ENCODE results near the gene KIF15.

KIF15 gene

DNA sequence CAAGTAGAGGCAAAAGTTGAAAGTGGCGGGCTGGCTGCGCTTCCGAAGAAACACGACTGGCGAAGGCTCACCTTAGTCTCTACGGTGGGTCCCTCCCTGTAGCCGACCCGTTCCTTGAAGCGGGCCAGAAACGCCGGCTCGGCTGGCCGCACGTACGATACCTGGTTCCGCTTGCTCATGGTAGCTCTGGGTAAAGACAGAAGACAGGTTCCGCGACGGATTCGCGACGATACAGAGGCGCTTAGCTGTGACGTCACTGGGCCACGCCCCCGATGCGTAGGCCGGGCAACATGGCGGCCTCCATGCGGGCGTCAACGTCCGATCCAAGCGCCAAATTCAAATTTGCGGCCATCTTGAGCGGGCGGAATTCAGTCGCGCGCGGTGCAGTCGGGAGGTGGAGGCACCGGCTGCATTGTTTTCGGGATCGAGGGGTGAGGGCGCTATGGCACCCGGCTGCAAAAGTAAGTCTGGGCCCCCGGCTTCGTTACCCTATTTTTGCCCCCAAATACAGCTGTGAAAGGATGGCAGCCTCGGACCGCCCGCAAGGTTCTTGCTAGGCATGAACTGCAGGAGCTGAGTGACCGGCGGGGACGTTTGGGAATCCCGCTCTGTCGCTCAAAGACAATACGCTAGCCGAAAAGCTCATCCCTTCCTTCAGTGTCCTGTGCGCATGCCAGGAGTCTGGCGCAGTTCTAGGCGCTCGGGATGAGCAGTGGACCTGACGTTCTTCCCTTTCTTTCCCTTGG is at the start of gene KIF15, which contains the start of gene KIAA1143:
Gene KIF15 (plus strand): TSS at position 371 of the 746 bp plus-strand sequence. CDS start 72 bp downstream, at position 443.
Gene KIAA1143 (minus strand): TSS at position 196 of the 746 bp plus-strand sequence. CDS start 17 bp downstream, at position 179.
- Histone ChIP-seq H3K4me3 (ENCODE audit: low read length, poor library complexity, severe bottlenecking) (peak within 1 kb of the TSS; percentile 91), H3K4me1 (ENCODE audit: insufficient read depth, low read length, poor library complexity, severe bottlenecking) (peaks cover 34% of the 10 kb centered on the region), H3K9me2 (replicated peaks; ENCODE audit: low read depth, low read length) (no peaks in the 10 kb centered on the region), H3K9ac (ENCODE audit: low read depth, low read length, poor library complexity, severe bottlenecking) (peak within 1 kb of the TSS; percentile 91), H2AFZ (ENCODE audit: low read length) (peak within 1 kb of the TSS; percentile 90), H3K79me2 (ENCODE audit: insufficient read depth, low read length) (peaks cover 72% of the 10 kb centered on the region), H3K9me3 (ENCODE audit: insufficient read depth, low read depth, low read length) (peaks cover 10% of the 10 kb centered on the region; the same call in 1 of the 2 replicates), H3K36me3 (ENCODE audit: insufficient read depth, low read length) (no peaks in the 10 kb centered on the region), H3K4me2 (ENCODE audit: low read depth, low read length, poor library complexity, severe bottlenecking) (peak within 1 kb of the TSS; percentile 90), H3F3A (ENCODE audit: low read depth) (no peaks in the 10 kb centered on the region), H4K20me1 (ENCODE audit: insufficient read depth, low read length, poor library complexity, severe bottlenecking) (no peaks in the 10 kb centered on the region), H3K27me3 (ENCODE audit: insufficient read depth, low read length, poor library complexity, severe bottlenecking) (no peaks in the 10 kb centered on the region)
- no peak for TF ChIP-seq EZH2phosphoT487 (IDR thresholded peaks at IDR 0.05; ENCODE audit: borderline replicate concordance)
- peak; percentile 49; the same call in 1 of the 2 replicates for TF ChIP-seq CTCF (conservative IDR thresholded peaks at IDR 0.05; ENCODE audit: low read length)

DNA sequence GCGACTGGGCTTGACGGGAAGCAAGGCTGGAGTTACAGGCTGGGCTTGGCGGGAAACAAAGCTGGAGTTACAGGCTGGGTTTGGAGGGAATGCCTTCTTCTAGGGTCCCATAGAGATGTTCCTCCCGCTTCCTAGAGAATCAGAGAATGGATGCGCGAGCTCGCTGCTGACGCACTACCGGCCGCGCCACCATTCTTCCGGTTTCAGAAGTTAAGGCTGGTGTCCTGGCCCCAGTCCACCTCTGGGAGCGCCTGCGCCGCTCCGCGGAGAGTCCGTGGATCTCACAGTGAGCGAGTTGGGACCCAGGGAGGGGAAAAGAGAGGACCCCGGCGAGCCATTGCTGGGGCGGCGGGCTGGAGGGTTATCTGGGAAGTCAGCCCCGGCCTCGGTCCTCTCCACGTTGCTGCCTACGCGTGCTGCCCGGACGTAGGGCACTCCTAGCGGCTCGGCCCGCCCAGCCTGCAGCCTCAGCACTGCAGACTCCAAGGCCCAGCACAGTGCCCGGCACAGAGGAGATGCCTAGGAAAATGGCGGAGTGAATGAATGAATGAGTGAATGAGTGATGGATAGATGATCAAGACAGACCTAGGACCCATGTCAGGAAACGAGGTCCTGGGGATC is 49.0 kb upstream of the KIF15 start, which contains the start of gene ZNF502:
Gene ZNF502 (plus strand): TSS at position 206 of the 621 bp plus-strand sequence. CDS start 7,602 bp downstream, outside the sequence.
- Histone ChIP-seq H3K4me3 (ENCODE audit: low read length, poor library complexity, severe bottlenecking) (no peak within 1 kb of the TSS), H3K79me2 (ENCODE audit: insufficient read depth, low read length) (no peaks in the 10 kb centered on the region), H3F3A (ENCODE audit: low read depth) (no peaks in the 10 kb centered on the region), H3K9me3 (ENCODE audit: insufficient read depth, low read depth, low read length) (peaks cover 5% of the 10 kb centered on the region; the same call in 1 of the 2 replicates), H3K9me2 (replicated peaks; ENCODE audit: low read depth, low read length) (no peaks in the 10 kb centered on the region), H3K36me3 (ENCODE audit: insufficient read depth, low read length) (no peaks in the 10 kb centered on the region), H4K20me1 (ENCODE audit: insufficient read depth, low read length, poor library complexity, severe bottlenecking) (no peaks in the 10 kb centered on the region), H2AFZ (ENCODE audit: low read length) (no peak within 1 kb of the TSS), H3K27me3 (ENCODE audit: insufficient read depth, low read length, poor library complexity, severe bottlenecking) (no peaks in the 10 kb centered on the region), H3K4me1 (ENCODE audit: insufficient read depth, low read length, poor library complexity, severe bottlenecking) (no peaks in the 10 kb centered on the region), H3K4me2 (ENCODE audit: low read depth, low read length, poor library complexity, severe bottlenecking) (no peak within 1 kb of the TSS), H3K9ac (ENCODE audit: low read depth, low read length, poor library complexity, severe bottlenecking) (no peak within 1 kb of the TSS)
- TF ChIP-seq CTCF (conservative IDR thresholded peaks at IDR 0.05; ENCODE audit: low read length) (no peak), EZH2phosphoT487 (IDR thresholded peaks at IDR 0.05; ENCODE audit: borderline replicate concordance) (no peak)

DNA sequence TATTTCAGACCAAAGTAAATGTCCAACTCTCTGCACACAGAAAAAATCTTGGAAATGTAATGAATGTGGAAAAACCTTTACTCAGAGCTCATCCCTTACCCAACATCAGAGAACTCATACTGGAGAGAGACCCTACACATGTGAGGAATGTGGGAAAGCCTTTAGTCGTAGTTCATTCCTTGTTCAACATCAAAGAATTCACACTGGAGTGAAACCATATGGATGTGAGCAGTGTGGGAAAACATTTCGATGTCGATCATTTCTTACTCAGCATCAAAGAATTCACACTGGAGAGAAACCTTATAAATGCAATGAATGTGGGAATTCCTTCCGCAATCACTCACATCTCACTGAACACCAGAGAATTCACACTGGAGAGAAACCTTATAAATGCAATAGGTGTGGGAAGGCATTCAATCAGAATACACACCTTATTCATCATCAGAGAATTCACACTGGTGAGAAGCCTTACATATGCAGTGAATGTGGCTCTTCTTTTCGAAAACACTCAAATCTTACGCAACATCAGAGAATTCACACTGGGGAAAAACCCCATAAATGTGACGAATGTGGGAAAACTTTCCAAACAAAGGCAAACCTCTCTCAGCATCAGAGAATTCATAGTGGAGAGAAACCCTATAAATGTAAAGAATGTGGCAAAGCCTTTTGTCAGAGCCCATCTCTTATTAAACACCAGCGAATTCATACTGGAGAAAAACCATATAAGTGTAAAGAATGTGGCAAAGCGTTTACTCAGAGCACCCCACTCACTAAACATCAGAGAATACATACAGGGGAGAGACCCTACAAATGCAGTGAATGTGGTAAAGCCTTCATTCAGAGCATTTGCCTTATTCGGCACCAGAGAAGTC is 40.1 kb upstream of the KIF15 start:
- H4K20me1 ChIP-seq (ENCODE audit: insufficient read depth, low read length, poor library complexity, severe bottlenecking): no peaks in the 10 kb centered on the region
- H3K79me2 ChIP-seq (ENCODE audit: insufficient read depth, low read length): no peaks in the 10 kb centered on the region
- H3K36me3 ChIP-seq (ENCODE audit: insufficient read depth, low read length): no peaks in the 10 kb centered on the region
- no peaks in the 10 kb centered on the region for H3K9me2 ChIP-seq (replicated peaks; ENCODE audit: low read depth, low read length)
- H2AFZ ChIP-seq (ENCODE audit: low read length): no peak overlapping the region
- H3F3A ChIP-seq (ENCODE audit: low read depth): no peaks in the 10 kb centered on the region
- H3K4me1 ChIP-seq (ENCODE audit: insufficient read depth, low read length, poor library complexity, severe bottlenecking): no peaks in the 10 kb centered on the region
- TF ChIP-seq CTCF (conservative IDR thresholded peaks at IDR 0.05; ENCODE audit: low read length): no peak
- no peak for TF ChIP-seq EZH2phosphoT487 (IDR thresholded peaks at IDR 0.05; ENCODE audit: borderline replicate concordance)
- H3K9me3 ChIP-seq (ENCODE audit: insufficient read depth, low read depth, low read length): peaks cover 51% of the 10 kb centered on the region
- no peaks in the 10 kb centered on the region for H3K27me3 ChIP-seq (ENCODE audit: insufficient read depth, low read length, poor library complexity, severe bottlenecking)
- no peak overlapping the region for H3K4me2 ChIP-seq (ENCODE audit: low read depth, low read length, poor library complexity, severe bottlenecking)
- H3K4me3 ChIP-seq (ENCODE audit: low read length, poor library complexity, severe bottlenecking): no peak overlapping the region
- no peak overlapping the region for H3K9ac ChIP-seq (ENCODE audit: low read depth, low read length, poor library complexity, severe bottlenecking)
